Measurements from ENCODE around the gene SLC45A2.
A peak's percentile ranks its signal among the peaks of the same experiment; 100 is the strongest.
"Not testable (repeated sequence)": the region's sequence is repeated elsewhere in the genome, so short reads cannot be mapped to it uniquely, and the experiment has no call there.

The SLC45A2 gene

DNA sequence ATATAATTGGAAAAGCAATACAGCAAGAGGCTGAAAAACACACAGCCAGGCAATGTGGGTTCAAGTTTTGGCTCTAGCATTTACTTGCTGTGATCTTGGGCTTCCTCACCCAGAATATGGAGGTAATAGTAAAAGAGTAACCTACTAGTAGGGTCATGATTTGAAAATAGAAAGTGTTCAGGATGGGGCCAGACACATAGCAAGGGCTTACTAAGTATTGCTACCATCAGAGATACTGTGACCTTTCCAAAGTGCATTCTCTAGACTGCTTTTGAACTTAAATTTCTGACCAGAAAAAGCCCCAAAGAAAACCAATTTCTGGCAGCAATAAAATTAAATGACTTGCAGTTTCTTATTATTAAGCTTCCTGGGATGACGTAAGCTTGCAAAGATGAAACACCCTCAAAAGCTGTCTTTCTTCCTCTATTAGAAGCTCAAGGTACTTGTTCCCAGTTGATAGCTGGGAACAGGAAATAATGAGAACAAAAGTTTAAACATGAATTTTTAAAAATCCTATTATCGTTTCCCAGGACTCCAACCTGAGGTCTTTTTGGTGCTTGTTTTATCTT is 20.3 kb downstream of the SLC45A2 start:
- no peak for DNase-seq

DNA sequence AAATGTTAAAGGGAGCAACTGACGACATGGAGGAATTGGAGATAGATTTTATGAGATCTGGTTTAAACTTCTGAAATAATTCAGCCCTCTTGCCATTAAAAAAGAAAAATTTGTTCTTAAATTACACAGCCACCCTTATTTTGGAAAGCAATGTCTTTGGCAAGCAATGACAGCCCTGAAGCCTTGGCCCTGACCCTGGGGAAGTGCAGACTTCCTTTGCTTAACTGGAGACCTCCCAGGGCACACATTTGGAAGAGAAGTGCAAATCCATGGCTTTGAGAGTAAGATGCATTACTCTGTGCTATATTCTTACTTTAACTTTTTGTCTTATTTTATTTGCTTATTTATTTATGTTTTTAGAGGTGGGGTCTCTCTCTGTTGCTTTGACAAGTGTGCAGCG is 26.3 kb downstream of the SLC45A2 start:
- DNase-seq = no peak

GRCh38 chr5:33957577-33958150 is 26.8 kb downstream of the SLC45A2 start:
- no peak for DNase-seq

DNA sequence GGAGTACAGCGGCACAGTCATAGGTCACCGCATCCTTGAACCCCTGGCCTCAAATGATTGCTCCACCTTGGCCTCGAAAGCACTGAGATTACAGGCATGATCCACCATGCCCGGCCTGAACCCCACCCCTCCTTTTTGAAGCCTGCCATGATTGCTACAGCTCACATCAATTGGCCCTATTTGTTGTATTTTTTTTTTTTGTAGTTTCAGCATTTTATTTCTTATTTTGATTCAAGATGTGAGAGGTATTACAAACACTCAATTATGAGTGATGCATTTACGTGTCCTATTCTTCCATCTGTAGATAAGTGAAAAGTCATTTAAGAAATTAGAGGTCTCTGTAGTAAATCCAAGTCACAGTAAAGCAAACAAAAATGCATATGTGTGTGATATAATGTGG is 32.3 kb downstream of the SLC45A2 start:
- DNase-seq = not testable (repeated sequence)

DNA sequence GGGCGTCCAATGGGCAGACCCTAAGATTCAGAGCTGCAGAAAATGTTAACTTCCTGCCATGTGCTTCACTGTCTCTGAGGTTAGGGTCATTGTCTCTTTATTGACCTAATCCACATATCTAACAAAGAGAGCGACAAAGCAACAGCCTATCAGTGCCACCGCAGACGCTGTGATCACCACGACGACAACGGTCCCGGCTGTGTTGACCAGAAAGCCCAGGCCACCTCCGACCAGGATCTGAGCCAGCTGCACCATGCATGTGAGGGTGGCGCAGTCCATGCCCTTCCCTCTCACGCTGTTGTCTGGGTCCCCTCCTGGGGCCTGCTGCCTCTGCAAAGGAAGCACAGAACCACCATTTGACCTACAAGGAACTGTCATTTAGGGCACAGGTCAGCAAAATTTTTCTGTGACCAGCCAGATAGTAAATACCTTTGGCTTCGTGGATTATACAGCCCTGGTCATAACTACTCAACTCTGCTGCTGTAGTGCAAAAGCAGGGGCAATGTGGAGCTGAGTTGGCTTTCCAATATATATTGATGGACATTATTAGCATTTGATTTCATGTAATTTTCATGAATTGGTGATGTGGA is 39.9 kb downstream of the SLC45A2 start:
- no peak for DNase-seq

DNA sequence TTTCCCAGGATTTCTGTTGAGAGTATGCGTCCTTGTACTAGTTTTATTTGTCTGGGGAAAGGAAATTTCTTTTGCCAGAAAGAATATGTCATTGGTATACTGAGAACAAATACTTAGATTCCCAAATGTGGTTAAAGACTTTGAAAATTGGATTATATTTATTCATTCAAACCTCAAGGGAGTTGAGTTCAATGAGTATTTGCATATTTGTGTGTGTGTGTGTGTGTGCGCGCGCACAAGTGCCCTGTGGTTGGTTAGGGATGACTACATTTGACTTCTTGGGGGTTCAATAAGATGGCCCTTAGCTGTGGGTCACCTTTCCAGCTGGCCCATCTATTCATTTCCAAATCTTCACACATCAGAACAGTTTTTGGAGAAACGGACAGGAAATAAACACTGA is 43.4 kb downstream of the SLC45A2 start:
- DNase-seq = no peak

- no peak for DNase-seq
Observed at GRCh38 chr5:33939556-33940262, 44.8 kb downstream of the SLC45A2 start.

- no peak for DNase-seq
Observed at GRCh38 chr5:33938881-33939280, 45.6 kb downstream of the SLC45A2 start.

- DNase-seq = peak; percentile 15
Observed at GRCh38 chr5:33938507-33938796, 46.0 kb downstream of the SLC45A2 start.

DNA sequence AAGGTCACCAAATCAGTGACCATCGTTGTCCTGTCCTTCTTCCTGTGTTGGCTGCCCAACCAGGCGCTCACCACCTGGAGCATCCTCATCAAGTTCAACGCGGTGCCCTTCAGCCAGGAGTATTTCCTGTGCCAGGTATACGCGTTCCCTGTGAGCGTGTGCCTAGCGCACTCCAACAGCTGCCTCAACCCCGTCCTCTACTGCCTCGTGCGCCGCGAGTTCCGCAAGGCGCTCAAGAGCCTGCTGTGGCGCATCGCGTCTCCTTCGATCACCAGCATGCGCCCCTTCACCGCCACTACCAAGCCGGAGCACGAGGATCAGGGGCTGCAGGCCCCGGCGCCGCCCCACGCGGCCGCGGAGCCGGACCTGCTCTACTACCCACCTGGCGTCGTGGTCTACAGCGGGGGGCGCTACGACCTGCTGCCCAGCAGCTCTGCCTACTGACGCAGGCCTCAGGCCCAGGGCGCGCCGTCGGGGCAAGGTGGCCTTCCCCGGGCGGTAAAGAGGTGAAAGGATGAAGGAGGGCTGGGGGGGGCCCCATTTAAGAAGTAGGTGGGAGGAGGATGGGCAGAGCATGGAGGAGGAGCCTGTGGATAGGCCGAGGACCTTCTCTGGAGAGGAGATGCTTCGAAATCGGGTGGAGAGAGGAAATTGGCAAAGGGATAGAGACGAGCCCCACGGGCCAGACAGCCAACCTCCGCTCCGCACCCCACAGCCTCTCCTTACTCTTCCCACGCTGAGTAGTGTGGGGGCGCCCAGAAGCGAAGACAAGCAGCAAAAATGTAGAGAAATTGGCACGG is 46.6 kb downstream of the SLC45A2 start:
- peak; percentile 23 for DNase-seq

GRCh38 chr5:33937017-33937706 is 47.3 kb downstream of the SLC45A2 start:
- peak; percentile 21 for DNase-seq

- no peak for DNase-seq
Observed at GRCh38 chr5:33936381-33937016, 48.0 kb downstream of the SLC45A2 start, which contains the start of gene RXFP3. TSS of gene RXFP3 (plus strand) at chr5:33936386. CDS start at chr5:33936741, 355 bp downstream.

DNA sequence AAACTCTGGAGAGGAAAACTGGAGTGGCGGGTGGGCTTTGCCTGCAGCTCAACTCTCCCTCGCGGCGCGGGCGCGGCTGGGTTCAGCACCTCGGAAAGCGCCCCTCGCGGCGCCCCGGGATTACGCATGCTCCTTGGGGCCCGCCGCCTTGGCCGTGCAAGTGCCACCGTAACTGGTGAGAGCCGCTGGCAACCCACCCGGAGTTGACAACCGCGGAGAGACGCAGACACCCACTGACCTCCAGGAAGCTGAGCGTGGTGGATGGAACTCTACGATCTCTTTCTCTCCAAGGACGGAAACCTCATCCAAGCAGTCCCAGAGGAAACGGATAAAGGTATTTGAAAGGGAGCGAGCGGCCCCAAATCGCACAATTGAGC is 48.5 kb downstream of the SLC45A2 start:
- DNase-seq = peak; percentile 88

DNA sequence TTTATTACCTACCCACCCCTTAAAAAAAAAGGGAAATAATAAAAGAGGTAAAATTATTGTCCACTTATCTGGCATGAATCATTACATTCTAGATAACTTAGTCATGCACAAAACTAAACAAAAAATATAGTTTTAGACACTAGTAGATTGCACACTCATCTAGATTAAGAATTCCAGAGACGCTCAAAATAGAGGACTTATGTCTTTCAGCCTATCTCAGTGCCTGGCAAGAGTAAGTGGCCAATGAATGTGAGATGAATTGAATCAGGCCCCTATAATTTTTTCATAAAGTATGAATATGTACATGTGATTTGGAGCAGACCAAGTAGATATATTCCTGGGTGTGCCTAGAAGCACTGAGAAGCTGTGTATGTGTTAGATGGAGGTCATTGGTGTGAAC is 50.3 kb downstream of the SLC45A2 start:
- no peak for DNase-seq

GRCh38 chr5:33933723-33934169 is 50.7 kb downstream of the SLC45A2 start:
- DNase-seq = no peak

DNA sequence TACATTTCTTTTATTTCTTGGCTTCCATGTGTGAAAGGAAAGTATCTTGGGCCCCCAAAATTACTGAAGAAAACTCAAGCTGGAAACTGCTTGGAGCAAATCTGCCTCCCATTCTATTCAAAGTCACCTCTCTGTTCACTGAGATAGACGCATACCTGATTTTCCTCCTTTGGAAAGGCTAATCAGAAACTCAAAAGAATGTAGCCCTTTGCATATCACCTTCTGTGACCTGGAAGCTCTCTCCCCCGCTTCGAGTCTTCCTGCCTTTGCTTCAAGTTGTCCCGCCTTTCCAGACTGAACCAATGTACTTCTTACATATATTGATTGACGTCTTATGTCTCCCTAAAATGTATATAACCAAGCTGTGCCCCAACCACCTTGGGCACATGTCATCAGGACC is 53.4 kb downstream of the SLC45A2 start:
- no peak for DNase-seq

DNA sequence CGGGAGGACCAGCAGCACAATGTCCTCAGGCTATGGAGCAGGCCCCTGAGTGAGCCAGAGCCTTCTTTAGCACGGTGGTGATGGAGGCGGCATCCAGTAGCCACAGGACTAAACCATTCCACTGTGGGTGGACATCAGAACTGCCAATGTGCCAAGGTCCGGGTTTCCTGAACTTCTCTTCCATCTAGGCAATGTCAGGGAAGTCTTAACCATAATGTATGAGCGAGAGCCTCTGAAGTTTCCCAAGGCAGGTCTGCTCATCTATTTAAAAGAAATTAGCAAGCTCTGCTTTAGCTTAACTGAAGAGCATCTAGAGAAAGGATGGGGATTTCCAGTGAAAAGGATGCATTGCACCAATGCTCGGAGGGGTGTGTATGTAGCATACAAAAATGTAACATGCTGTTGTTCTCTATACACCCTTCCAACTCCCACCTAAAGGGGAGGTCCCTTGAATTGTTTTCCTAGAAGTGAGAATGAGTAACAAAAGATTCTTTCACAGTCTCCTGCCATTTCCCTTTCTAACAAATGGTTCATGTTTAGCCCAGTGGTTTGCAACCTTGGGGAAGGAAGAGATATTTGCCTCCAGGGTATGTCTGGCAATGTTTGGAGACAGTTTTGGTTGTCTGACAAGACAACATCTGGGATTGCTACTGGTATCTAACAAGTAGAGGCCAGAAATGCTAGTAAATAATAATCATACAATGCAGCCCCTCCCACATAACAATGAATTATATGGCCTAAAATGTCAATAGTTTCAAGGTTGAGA is 54.4 kb downstream of the SLC45A2 start:
- DNase-seq = no peak

GRCh38 chr5:33928283-33928682 is 56.2 kb downstream of the SLC45A2 start:
- DNase-seq = no peak

- DNase-seq = no peak
Observed at GRCh38 chr5:33927685-33928084, 56.8 kb downstream of the SLC45A2 start.

DNA sequence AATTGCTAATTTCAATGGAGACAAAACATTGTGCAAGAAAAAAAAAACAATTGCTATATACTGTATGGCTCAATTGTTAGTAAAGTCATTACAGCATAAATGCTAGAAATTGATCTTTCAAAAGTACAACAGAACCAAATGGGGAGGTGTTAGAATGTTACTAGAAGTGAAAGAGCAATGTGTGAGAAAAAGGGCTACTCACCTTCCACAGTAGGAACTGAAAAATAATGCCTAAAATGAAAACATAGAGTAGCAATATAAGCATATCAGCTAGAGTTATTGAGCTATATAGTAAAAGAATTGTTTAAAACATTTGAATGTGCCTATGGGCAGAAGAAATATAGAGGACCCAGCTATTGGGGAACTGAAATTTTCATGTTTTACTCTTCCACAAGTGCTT is 59.2 kb downstream of the SLC45A2 start:
- DNase-seq = no peak

GRCh38 chr5:33921002-33921401 is 63.5 kb downstream of the SLC45A2 start:
- DNase-seq = no peak

Measured in eye (tissue), 1 donor.